Neural crest cell (in vitro differentiated cells): ENCODE data around the gene ZNF200. TPM values are rescaled to one million over a fixed set of nuclear protein-coding genes. Genes with fewer than 3 reads are reported as not detected.
"Not testable (repeated sequence)": the region's sequence is repeated elsewhere in the genome, so short reads cannot be mapped to it uniquely, and the experiment has no call there.

Source experiments
- DNase-seq: peaks from one replicate; pipeline ENCODE4 v3.0.0; 2021; ENCODE audit warnings: low read depth, mixed read lengths, low spot score
- H3K27ac Mint-ChIP-seq: one replicate; pipeline ENCODE4 v1.8.0; 2021; ENCODE audit warnings: mild to moderate bottlenecking, mixed read lengths; ENCODE audit not compliant: unreplicated experiment
- H3K27me3 Mint-ChIP-seq: 2 replicates; pipeline ENCODE4 v1.8.0; 2021; ENCODE audit warnings: low read depth, mild to moderate bottlenecking, mixed read lengths
- H3K36me3 Mint-ChIP-seq: 2 replicates; pipeline ENCODE4 v1.8.0; 2021; ENCODE audit warnings: low read depth, mild to moderate bottlenecking, mixed read lengths
- H3K4me1 Mint-ChIP-seq: 2 replicates; pipeline ENCODE4 v1.8.0; 2021; ENCODE audit warnings: mixed read lengths
- H3K4me3 Mint-ChIP-seq: one replicate; pipeline ENCODE4 v1.8.0; 2021; ENCODE audit warnings: mild to moderate bottlenecking, mixed read lengths
- H3K9me3 Mint-ChIP-seq: 2 replicates; pipeline ENCODE4 v1.8.0; 2021; ENCODE audit warnings: mixed read lengths
- total RNA-seq: library from RNA; stranded (reverse); gene quantifications from 2 replicates; pipeline ENCODE4 v1.2.1, GENCODE V29; 2021
- TF ChIP-seq, protein P1 (sequence below): fragments of 200-600 bp; sonication (generic); conservative IDR thresholded peaks from 2 replicates; pipeline ENCODE4 v1.5.0; 2021; ENCODE audit warnings: antibody characterized with exemption, mild to moderate bottlenecking

The ZNF200 gene
- total RNA-seq, 1 donor from 2014 or later = 14.1 TPM

DNA sequence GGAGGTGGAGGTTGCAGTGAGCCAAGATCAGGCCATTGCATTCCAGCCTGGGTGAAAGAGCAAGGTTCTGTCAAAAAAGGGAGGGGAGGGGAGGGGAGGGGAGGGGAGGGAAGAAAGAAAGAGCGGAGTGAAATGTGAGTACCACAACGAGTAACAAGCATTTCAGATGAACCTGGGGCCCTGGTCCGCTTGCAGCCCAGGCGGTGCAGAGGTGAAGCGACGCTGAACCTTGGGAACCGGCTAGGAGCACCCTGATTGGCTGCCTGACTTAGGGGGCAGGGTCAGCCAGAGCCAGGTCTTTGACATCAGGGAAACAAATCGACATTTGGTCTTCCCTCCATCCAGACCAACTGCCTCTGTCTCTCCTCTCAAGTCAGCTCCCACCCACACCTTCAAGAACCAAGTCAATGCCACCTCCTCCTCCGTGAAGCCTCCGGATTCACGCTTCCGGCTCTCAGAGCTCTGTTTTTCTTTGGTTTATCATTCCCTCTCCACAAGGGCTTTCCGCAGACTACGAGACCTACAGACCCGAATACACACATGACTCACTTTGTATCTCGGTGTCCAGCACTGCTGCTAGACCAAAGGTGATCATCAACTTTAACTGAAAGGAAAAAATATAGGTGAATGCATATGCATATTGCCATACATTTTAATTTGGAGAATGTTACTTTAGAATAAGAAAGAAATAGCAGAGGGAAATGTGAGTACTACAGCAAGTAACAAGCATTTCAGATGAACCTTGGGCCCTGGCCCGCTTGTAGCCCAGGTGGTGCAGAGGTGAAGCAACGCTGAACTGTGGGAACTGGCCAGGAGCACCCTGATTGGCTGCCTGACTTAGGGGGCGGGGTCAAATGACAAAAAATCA, 27.6 kb downstream of the ZNF200 start:
- no peaks in the 10 kb centered on the region for H3K4me1 Mint-ChIP-seq
- TF ChIP-seq, protein P1, sequence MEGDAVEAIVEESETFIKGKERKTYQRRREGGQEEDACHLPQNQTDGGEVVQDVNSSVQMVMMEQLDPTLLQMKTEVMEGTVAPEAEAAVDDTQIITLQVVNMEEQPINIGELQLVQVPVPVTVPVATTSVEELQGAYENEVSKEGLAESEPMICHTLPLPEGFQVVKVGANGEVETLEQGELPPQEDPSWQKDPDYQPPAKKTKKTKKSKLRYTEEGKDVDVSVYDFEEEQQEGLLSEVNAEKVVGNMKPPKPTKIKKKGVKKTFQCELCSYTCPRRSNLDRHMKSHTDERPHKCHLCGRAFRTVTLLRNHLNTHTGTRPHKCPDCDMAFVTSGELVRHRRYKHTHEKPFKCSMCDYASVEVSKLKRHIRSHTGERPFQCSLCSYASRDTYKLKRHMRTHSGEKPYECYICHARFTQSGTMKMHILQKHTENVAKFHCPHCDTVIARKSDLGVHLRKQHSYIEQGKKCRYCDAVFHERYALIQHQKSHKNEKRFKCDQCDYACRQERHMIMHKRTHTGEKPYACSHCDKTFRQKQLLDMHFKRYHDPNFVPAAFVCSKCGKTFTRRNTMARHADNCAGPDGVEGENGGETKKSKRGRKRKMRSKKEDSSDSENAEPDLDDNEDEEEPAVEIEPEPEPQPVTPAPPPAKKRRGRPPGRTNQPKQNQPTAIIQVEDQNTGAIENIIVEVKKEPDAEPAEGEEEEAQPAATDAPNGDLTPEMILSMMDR = no peak
- no peak overlapping the region for H3K4me3 Mint-ChIP-seq
- peaks cover 19% of the 10 kb centered on the region for H3K9me3 Mint-ChIP-seq
- H3K36me3 Mint-ChIP-seq = peaks cover 4% of the 10 kb centered on the region
- H3K27ac Mint-ChIP-seq = no peak overlapping the region
- peaks cover 46% of the 10 kb centered on the region for H3K27me3 Mint-ChIP-seq
- no peak for DNase-seq

- peaks cover 51% of the 10 kb centered on the region for H3K27me3 Mint-ChIP-seq
- not testable (repeated sequence) for DNase-seq, H3K36me3 Mint-ChIP-seq, H3K4me1 Mint-ChIP-seq, H3K4me3 Mint-ChIP-seq, H3K27ac Mint-ChIP-seq
- H3K9me3 Mint-ChIP-seq = peaks cover 16% of the 10 kb centered on the region
Measured at GRCh38 chr16:3205939-3206338, 29.0 kb downstream of the ZNF200 start.

DNA sequence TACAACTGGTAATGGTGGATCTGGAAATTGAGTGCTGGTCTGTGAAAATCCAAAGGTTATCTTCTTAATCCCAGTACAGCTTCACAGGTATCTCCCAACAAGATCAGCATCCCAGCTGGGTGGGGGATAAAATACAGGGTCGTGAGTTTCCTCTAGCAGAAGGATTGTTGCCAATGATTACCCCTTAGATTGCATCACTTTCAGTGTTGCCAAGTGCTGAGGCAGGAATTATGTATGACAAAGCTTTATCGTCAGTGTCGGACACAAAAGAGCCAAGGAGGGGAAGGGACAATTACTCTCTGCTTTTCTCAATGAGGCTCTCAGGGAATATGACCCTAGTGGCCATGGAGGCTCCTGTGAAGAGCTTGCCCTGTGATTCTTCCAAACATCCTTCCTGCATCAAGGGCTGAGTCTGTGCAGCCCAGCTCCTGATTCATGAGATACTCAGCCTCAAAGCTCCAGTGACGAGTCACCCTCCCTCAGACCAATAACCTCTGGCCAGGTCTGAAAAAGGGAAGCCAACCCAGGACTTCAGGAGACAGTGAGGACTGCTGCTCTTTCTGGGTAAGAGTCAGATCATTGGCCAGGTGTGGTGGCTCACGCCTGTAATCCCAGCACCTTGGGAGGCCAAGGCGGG, 31.9 kb downstream of the ZNF200 start:
- no peaks in the 10 kb centered on the region for H3K4me1 Mint-ChIP-seq
- no peak for DNase-seq
- H3K27ac Mint-ChIP-seq = no peak overlapping the region
- TF ChIP-seq, protein P1 = no peak
- peaks cover 16% of the 10 kb centered on the region for H3K9me3 Mint-ChIP-seq
- peaks cover 4% of the 10 kb centered on the region for H3K36me3 Mint-ChIP-seq
- no peak overlapping the region for H3K4me3 Mint-ChIP-seq
- H3K27me3 Mint-ChIP-seq = peaks cover 74% of the 10 kb centered on the region

DNA sequence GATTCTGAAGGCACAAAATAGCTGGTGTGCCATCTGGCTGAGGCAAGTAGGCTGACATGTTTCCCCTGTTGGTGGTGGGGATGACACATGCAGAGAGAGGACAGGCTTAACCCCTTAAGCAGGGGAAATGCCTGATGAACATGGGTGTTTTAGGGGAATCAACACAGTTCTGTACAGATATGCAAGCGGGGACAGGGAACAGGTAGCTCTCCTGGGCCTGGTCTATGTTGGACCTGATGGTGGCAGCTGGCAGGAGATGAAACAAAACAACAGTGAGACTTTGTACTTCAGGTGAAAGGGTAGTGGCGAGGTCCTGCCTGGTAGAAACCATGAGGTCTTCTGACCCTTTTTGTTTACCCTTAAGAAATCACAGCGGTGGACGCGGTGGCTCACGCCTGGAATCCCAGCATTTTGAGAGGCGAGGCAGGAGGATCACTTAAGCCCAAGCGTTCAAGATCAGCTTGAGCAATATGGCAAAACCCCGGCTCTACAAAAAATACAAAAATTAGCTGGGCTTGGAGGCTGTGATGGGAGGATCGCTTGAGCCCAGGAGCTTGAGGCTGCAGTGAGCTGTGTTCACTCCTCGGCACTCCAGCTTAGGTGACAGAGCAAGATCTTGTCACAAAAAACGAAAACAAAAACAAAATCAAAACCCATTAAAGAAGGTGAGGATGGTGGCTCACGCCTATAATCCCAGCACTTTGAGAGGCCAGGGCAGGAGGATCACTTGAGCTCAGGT, 36.5 kb downstream of the ZNF200 start:
- Mint-ChIP-seq H3K9me3 (no peaks in the 10 kb centered on the region), H3K4me1 (no peaks in the 10 kb centered on the region), H3K36me3 (no peaks in the 10 kb centered on the region), H3K27me3 (peaks cover 89% of the 10 kb centered on the region), H3K27ac (no peak overlapping the region), H3K4me3 (no peak overlapping the region)
- TF ChIP-seq, protein P1 = no peak
- DNase-seq = no peak

GRCh38 chr16:3197694-3198333, 37.1 kb downstream of the ZNF200 start:
- not testable (repeated sequence) for H3K27ac Mint-ChIP-seq, H3K9me3 Mint-ChIP-seq, H3K4me3 Mint-ChIP-seq, DNase-seq, H3K36me3 Mint-ChIP-seq, H3K4me1 Mint-ChIP-seq
- H3K27me3 Mint-ChIP-seq = peaks cover 89% of the 10 kb centered on the region

DNA sequence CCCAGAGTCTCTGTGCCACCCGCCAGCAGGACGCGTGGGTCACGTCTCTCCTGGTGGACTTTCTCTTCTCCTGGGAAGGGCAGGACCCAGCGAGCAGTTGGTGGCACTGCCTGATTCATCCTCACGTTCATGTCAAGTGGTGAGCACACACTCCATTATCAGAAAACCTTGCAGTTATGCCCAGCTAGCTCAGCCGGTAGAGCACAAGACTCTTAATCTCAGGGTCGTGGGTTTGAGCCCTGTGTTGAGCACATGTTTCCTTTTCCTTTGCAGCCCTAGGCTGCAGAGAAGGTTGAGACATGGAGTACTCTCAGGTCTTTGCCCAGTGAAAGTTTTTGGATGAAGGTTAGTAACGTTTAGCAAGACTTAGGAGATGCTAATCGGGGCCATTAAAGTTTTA, 39.0 kb downstream of the ZNF200 start:
- H3K36me3 Mint-ChIP-seq = no peaks in the 10 kb centered on the region
- H3K4me1 Mint-ChIP-seq = peaks cover 6% of the 10 kb centered on the region
- peaks cover 88% of the 10 kb centered on the region for H3K27me3 Mint-ChIP-seq
- H3K4me3 Mint-ChIP-seq = no peak overlapping the region
- no peak overlapping the region for H3K27ac Mint-ChIP-seq
- no peak for DNase-seq
- TF ChIP-seq, protein P1 = no peak
- no peaks in the 10 kb centered on the region for H3K9me3 Mint-ChIP-seq
